NCI-H446 treated with DMSO at 0.1 percent for 48 hours (cell line): ENCODE measurements around the gene CTDP1.

Experiments
- DNase-seq: peaks from one replicate; lab custom pipeline; 2025; lab: John Stamatoyannopoulos, UW

Gene CTDP1

DNA sequence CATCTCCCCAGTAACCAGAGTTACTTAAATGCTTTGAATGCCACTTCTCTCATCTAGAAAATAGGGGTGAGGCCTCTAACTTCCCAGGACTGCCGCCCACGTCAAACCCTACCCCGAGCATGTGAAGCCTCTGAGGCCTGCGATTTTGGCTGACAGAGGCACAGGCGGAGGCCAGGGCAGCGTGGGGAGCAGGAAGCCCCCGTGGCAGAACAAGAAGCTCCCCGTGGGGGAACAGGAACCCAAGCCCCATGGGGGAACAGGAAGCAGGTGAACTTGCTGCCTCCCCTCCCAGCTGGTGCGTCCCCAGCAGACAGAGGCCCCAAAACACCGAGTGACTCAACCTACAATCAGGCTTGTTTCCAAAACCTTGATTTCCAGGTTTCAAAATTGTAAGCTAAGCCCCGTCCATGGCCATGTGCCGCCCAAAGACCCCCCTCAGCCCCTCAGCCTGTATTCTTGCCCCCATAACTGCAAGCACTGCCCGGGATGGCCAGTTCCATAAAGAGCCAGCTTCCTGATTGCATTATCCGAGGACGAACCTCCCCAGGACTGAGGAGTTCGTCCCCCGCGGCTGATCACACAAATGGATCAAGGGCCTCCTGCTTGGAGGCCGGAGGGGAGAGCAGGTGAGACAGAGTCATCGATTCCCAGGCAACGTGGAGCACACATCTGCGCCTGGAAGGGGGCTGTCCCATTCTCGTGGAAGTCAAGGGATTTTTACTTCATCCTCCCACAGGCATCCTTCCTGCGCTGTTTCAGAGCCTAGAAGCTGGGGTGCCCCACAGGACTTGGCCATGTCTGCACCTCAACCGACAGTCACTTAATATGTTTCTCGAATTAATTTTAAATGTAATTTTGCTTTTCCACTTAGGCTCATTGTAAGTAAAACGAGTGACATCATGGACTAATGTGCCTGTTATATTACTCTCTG lies 36.3 kb upstream of the CTDP1 start:
- no peak for DNase-seq

DNA sequence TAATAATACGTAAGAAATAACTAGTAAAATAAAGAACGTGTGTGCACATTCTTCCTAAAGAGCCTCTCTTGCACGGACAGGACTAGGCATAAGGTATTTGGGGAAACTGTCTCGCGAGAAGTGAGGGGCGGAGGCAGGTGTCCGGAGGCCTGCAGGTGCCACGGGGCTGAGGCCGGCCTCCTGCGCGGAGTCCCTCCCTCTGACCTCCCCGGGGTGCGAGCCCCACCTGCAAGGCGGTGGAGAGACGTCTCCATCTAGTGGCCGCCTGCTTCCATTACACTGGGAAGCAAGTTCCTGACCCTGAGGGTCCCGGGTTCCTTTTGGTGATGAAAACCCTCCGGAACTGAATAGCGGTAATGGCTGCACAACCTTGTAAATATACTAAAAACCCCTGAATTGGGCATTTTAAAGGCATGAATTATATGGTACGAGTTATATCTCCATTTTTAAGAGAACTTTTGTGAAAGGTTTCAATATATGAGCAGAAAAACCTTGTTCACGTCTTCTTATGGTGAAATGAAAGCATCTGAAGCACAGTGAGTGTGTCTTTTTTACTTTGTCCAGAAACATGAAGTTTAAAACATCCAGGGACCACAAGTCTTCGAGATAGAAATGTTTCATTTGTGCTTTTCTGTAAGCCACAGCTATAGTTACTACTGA lies 35.5 kb upstream of the CTDP1 start:
- no peak for DNase-seq

DNA sequence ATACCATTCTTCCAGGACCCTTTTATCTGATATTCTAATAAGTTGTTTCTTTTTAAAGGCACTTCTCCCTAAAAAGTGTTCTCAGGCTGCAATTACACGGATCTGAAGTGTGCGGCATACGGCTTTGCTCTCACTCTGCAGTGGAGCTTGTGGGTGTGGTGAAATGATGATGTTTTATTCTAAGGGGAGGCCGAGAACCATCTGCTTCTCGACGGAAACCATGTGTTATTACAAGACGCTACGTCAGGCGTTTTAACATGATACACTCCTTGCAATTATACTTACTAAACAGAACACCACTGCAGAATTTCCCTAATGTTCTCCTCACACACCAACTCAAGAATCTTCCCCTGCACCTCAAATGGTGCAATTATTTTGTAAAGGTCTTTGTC lies 34.9 kb upstream of the CTDP1 start:
- DNase-seq, result no peak

DNA sequence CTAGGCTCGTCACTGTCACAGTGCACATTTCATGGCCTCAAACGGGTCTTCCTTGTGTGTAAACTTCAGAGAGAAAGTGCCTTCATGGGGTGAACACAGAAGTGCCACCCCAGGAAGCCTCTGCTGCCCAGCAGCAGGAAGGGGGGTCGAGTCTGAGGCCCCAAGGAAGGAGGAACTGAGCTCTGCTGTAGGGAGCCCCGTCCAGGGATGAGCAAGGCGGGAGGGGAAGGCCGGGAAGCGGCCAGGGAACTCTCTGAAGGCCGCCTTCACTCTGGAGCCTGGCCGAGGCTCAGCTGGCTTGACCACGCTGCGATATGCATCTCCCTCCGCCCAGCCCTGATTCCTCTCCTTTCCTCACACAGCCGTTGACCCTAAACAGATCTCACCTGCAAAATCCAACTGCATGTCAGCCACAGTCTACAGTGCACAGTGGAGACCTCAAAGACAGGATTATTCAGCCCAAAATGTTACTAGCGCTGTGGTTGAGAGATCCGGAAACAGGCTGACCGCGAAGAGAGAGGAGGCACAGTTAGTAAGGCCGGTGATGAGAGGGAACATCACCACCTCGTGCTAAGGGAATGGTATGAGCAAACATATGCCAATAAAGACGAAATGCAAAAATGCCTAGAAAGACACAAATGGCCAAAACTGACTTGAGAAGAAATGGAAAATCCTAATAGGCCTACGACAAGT lies 34.2 kb upstream of the CTDP1 start:
- no peak for DNase-seq

DNA sequence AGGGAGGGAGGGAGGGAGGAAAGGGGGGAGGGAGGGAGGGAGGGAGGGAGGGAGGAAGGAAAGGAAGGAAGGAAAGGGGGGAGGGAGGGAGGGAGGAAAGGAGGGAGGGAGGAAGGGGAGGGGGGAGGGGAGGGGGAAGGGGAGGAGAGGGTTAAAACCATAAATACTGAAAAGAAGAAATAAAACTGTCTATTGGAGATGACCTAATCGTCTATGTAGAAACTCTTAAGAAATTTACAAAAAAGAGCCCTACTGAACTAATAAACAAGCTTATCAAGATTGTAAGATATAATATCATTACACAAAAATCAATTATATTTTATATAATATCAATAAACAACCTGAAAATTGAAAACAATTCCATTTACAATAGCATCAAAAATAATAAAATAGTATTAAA lies 32.3 kb upstream of the CTDP1 start:
- no peak for DNase-seq

DNA sequence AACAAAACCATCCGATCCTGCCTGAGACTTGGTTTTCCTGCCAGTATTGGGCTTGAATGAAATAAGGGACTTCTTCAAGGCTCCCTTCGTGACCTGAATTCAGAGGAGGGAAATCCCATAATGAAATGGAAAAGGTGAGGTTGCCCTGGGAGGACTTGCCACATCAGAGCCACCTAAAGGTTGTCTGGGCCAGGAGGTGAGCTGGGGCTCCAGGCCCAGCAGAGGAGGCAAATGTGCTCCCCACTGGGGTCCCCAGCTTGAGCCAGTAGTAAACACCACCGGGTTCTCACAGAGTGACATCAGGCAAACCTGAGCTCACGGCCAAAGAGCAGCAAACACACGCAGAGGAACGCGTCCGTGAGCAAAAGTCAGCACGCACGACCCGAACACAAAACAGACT lies 28.6 kb upstream of the CTDP1 start:
- DNase-seq, result no peak

DNA sequence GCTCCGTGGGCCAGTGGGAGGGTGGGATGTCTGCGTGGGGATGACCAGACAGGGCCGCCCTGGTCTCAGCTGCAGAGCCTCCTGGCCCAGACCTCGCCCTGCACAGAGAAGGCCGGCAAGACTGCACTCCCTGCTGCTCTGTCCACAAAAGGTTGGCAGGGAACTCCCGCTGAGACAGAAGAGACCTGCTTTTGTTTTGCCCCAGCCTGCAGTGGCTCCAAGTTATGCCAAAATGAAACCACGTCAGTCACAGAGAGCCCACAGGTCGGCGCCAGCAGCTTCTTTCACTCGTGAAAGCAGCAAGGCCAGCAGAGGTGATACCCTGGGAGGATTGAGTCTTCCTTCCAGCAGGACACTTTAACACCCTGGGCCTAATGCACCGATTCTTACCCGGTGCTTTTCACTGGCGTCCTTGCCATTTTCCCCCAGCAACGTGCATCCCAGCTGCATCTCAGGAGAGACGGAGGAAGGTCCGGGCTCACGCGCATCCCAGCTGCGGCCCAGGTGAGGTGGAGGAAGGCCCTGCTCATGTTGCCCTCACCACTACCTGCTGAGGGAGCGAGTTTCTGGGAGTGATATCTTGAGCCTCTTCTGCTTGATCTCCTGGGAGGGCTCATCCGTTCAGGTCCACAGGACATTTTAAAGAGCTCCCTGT lies 22.1 kb upstream of the CTDP1 start:
- DNase-seq, result no peak

DNA sequence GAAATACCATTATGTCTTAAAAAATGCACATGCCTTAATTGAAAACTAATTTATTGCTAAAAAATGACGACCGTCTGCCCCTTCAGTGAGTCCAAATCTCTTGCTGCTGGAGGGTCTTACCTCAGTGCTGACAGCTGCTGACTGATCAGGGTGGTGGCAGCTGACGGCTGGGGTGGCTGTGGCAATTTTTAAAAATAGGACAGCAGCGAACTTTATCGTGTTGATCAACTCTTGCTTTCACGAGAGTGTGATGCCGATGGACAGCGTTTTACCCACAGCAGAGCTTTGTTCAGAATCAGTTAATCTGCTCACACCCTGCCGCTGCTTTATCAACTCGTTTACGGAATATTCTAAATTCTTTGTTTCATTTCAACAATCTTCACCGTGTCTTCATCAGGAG lies 21.2 kb upstream of the CTDP1 start:
- no peak for DNase-seq

DNA sequence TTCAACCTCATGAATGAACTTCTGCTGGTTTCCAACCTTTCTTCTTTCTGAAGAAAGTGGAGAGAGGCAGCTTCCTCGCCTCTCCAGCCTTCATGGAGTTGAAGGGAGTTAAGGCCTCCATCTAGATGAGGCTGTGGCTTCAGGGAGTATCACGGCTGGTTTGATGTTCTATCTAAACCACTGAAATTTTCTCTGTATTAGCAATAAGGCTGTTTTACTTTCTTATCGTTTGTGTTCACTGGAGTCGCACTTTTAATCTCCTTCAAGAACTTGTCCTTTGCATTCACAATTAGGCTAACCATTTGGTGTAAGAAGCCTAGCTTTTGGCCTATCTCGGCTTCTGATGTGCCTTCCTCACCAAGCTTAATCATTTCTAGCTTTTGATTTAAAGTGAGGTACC lies 19.9 kb upstream of the CTDP1 start:
- DNase-seq, result no peak

DNA sequence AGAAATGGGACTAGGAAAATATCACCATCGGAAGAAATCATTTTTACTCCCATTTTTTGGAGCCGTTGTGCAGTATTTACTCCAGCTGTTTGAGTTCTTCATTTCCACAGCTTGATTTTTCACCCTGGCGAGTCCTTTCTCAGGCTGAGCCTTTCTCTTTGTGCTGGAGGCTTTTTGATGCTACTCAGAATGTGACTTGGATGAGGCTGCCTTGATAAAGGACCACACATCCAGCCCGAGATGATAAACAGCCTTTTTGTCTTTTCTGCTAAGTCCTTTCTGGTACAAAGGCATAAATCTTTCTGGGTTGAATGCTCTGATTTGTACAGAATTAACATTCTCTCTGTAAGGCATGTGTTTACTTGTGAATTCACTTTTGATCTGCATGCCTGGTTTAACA lies 17.6 kb upstream of the CTDP1 start:
- DNase-seq, result no peak

DNA sequence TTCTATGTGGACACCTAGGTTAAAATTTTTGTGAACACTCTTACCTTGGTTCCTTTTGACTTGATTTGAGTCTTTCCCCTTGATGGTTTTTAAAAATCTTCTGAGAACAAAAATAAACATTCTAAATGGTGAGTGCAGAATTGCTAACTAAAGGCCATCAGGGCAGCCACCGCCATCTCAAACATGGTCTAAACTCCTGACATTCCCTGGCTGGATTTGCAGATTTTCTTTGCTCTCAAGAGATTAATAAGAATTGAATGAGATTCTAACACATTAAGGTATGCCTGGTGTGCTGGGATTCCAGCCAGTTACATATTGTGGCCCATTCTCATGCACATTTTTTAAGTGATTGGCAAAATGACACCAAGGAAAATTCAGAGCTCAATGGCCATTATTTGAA lies 17.2 kb upstream of the CTDP1 start:
- no peak for DNase-seq

DNA sequence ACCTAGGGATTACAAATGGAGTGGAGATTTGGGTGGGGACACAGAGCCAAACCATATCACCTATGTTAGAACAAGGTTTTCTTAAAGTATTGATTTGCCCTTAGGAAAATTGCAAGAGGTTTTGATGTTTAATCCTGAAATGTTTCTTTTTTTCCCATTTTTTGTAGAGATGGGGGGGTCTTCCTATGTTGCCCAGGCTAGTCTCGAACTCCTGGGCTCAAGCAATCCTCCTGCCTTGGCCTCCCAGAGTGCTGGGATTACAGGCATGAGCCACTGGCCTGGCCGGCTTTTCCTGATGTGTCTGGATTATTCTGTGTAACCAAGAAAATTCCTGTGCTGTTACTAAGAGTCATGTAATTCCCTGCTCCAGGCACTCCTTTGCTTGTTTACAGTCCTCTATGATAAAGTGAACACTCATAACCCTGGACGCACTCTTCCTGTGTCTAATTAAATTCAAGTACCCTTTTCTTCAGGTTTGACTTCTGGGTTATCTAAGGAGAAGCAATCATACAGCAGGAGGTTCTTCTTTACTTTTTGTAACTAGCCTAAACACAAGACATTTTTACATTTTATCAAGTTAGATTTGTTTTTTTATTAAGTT lies 15.0 kb upstream of the CTDP1 start:
- DNase-seq, result no peak

DNA sequence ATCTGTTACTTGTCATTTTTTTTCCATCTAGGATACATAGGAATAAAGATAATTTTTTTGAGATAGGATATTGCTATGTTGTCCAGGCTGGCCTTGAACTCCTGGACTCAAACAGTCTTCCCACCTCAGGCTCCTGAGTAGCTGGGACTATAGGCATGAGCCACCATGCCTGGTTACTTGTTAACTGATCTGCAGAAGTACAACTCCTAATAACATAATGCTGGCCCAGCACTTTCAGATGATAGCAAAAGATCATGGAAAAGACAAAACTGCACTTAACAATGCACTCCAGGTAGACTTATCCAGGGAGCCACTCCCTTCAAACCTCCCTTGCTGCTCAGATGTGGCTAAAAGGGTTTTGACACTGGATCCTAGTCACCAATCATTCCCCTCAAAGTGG lies 11.4 kb upstream of the CTDP1 start:
- DNase-seq, result no peak

DNA sequence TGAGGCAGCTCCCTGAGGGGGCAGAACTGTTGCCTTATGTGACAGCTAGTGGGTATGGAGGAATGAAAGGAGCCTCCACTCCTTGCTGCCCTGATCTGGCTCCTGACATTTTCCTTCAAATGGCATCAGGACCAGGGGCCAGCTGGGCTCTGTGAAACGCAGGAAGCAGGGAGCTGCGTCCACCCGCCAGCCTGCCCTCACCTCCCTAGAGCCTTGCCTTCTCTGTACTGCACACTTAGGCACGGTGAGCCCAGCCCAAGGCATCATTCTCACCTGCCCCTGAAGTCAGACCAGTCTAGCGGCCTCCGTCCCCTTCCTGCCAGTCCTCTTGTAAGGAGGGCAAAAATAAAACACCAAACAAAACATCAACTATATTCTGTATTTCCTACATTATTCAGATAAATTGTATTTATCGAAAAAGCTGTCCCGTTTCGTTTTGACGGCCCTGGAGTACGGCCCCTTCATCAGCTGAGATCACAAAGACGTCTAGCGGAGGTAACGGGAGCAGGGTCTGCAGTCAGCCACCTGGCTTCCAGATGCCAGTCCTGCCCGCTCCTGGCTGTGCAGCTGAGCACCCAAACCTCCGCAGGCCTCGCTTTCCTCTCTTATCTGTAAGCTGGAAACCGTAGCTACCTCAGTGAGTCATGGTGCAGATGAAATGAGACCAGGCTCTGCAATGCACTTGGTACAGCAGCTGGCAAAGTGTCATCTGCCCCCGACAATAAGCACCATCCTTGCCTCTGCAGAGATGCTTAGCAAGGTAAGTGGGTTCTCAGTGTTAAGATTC lies 6.9 kb upstream of the CTDP1 start:
- DNase-seq, result no peak

DNA sequence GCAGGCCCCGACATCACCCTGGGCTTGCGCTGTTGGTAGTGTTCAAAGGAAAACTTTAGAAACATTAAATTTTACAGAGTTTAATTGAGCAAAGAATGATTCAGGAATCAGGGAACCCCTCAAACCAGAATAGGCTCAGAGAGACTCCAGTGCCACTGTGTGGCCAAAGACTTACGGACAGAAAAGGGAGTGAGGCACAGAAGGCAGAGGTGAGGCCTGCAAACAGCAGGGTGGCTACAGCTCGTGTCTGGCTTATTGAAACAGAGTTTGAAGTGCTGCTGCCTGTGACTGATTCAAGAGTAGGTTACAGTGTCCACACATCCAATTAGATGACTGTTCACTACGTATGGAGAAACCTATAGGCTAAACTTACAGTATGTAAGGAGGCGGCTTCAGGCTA lies 2.4 kb upstream of the CTDP1 start:
- DNase-seq, result no peak

DNA sequence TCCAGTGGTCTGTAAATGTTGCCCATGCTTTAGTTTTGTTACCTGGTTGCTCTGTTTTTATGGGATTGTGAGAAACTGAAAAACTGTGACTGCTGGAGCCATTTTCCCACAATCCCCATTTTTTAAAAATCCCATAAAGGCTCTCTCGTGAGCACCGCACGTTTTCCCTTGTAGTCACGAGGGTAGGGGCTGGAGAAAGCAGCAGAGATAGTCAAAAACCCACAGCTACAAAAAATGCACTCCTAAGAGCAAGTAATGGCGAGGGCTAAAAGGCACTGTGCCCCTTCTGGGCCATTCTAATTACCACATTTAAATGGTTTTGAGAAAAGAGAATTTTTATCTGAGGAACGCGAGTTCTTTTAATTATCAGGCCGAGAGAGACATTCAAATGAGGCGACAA lies 1.8 kb upstream of the CTDP1 start:
- no peak for DNase-seq

DNA sequence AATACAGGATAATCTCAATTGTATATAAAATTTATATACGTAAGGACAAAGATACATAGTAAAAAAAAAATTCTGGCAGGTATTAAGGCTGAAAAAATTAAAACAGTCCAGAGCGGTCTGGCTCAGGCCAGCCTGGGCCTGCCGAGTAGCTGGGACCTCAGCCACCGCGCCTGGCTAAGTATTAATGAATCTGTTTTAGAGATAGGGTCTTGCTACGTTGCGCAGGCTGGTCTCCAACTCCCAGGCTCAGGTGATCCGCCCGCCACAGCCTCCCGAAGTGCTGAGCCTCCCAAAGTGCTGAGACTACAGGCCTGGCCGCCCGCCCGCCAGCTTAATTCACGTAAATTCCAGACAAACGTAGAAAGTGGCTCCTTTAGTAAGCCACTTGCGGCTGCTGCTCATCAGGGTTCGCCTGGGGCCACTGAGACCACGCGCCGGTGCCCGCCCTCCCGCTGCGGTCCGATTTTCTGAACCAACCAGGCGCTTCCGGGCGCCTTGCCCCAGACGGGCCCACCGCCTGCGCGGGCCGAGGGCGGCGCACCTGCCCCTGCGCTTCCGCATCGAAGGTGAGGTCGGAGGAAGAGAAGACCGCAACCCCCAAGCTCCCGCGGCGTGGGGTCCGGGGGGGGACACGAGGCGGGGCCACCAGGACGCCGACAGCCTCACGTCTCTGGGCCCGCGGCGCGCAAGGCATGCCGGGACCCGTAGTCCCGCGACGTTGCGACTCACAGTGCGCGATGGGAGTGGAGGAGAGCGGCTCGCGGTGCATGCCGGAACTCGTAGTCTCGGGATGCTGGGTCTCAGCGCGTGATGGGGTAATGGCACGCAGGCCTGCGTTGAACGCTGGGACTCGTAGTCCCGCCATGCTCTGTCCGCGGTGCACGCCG lies 695 bp upstream of the CTDP1 start:
- peak; percentile 93 for DNase-seq

DNA sequence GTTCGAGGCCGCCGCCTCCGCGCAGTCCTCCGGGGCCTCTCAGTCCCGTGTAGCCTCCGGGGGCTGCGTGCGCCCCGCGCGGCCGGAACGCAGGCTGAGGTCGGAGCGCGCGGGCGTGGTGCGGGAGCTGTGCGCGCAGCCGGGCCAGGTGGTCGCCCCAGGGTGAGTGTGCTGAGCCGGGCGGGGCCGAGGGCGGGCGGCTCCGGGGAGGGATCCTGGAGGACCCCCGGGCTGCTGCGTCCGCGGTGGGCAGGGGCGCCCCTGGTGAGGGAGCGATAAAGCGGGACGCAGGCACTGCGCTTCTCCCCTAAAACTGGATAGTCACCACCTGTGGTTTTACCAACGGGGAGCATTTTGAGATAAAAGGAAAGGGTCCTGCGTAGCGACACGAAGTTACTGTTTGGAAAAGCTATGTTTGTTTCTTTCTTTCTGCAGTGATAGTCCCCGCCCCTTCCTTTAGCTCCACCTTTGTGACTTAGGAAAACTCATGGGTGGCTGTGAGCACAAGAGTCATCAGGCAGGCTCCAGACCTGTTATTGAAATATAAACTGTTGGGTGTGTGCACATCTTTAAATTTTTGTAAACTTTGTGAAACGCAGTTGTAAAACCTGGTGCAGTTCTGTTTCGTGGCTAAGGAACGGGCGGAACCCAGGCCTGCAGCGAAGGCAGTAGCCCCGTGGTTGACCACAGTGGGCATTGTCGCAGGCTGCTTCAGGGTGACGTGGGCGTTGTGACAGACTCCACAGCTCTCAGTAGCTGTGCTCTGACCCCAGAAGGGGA lies 687 bp downstream of the CTDP1 start:
- no peak for DNase-seq

DNA sequence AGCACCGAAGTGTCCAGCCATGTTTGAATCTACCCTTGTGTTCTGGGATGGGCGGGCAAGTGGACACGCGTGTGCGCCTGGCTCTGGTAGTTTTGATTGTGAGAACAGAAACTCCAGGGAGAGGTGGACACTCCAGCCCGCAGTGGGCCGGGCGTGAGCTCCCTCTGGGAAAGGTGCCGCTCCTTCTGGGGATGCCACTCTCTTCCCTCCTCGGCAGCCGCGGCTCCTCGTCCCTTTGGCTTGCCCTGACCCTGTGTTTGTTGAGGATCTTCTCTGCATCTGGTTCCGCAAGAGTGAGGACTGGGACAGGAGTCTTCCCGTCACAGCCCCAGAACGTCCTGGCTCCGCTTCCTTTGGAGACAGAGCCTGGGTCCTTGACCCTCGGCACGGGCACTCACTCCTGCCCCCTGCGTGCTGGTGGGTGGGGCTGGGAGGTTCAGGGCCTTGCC lies 1.3 kb downstream of the CTDP1 start:
- no peak for DNase-seq
